Measurements from ENCODE around the gene PAK2.
"Not testable (repeated sequence)": the region's sequence is repeated elsewhere in the genome, so short reads cannot be mapped to it uniquely, and the experiment has no call there.

PAK2 gene

GRCh38 chr3:196736670-196737374 is 2.8 kb upstream of the PAK2 start:
- DNase-seq (ENCODE audit: low spot score) = no peak

GRCh38 chr3:196737655-196738054 is 2.0 kb upstream of the PAK2 start:
- no peak for DNase-seq (ENCODE audit: low spot score)

- DNase-seq (ENCODE audit: low spot score) = peak; percentile 61
Measured at GRCh38 chr3:196740481-196741248, 1.0 kb downstream of the PAK2 start.

GRCh38 chr3:196741249-196741889 is 1.7 kb downstream of the PAK2 start:
- DNase-seq (ENCODE audit: low spot score) = no peak

- not testable (repeated sequence) for DNase-seq (ENCODE audit: low spot score)
Measured at GRCh38 chr3:196743569-196743968, 3.9 kb downstream of the PAK2 start.

GRCh38 chr3:196749125-196749524 is 9.5 kb downstream of the PAK2 start:
- DNase-seq (ENCODE audit: low spot score) = no peak

GRCh38 chr3:196753201-196753600 is 13.5 kb downstream of the PAK2 start:
- no peak for DNase-seq (ENCODE audit: low spot score)

GRCh38 chr3:196754091-196754981 is 14.7 kb downstream of the PAK2 start:
- peak; percentile 38 for DNase-seq (ENCODE audit: low spot score)

- no peak for DNase-seq (ENCODE audit: low spot score)
Measured at GRCh38 chr3:196756732-196757131, 17.1 kb downstream of the PAK2 start.

GRCh38 chr3:196757876-196758739 is 18.5 kb downstream of the PAK2 start:
- no peak for DNase-seq (ENCODE audit: low spot score)

GRCh38 chr3:196763179-196763578 is 23.5 kb downstream of the PAK2 start:
- DNase-seq (ENCODE audit: low spot score) = no peak

- DNase-seq (ENCODE audit: low spot score) = no peak
Measured at GRCh38 chr3:196765454-196765853, 25.8 kb downstream of the PAK2 start.

- DNase-seq (ENCODE audit: low spot score) = no peak
Measured at GRCh38 chr3:196771067-196771466, 31.4 kb downstream of the PAK2 start.

GRCh38 chr3:196772102-196772501 is 32.4 kb downstream of the PAK2 start:
- DNase-seq (ENCODE audit: low spot score) = no peak

- DNase-seq (ENCODE audit: low spot score) = no peak
Measured at GRCh38 chr3:196772897-196773296, 33.2 kb downstream of the PAK2 start.

GRCh38 chr3:196774191-196774820 is 34.6 kb downstream of the PAK2 start:
- DNase-seq (ENCODE audit: low spot score) = no peak

GRCh38 chr3:196774848-196775422 is 35.3 kb downstream of the PAK2 start:
- DNase-seq (ENCODE audit: low spot score) = no peak

- no peak for DNase-seq (ENCODE audit: low spot score)
Measured at GRCh38 chr3:196775938-196776337, 36.3 kb downstream of the PAK2 start.

- DNase-seq (ENCODE audit: low spot score) = no peak
Measured at GRCh38 chr3:196777836-196778235, 38.2 kb downstream of the PAK2 start.

- no peak for DNase-seq (ENCODE audit: low spot score)
Measured at GRCh38 chr3:196778755-196779154, 39.1 kb downstream of the PAK2 start.

Data from SK-N-DZ (cell line).